Cardiac fibroblast (primary cell): ENCODE data around the gene CD79A.

Source experiments
- DNase-seq, 2 donors: peaks; one replicate each; pipeline versions ENCODE4 v3.0.0 to v3.0.0-alpha.2; 2010; ENCODE audit warnings: low read depth in 2 of 2
- H3K4me3 ChIP-seq, 2 donors: replicated peaks in 1 of 2; 1 replicate in 1 of 2; 2 replicates in 1 of 2; pipeline ENCODE4 v1.5.1; 2011; ENCODE audit warnings: low read depth in 2 of 2, low read length in 2 of 2, mild to moderate bottlenecking in 2 of 2, moderate library complexity in 1 of 2
- TF ChIP-seq, protein P1 (sequence below): IDR thresholded peaks from one replicate; pipeline ENCODE4 v1.5.1; 2011; ENCODE audit warnings: low read depth, mild to moderate bottlenecking, low read length, inconsistent platforms

CD79A gene

DNA sequence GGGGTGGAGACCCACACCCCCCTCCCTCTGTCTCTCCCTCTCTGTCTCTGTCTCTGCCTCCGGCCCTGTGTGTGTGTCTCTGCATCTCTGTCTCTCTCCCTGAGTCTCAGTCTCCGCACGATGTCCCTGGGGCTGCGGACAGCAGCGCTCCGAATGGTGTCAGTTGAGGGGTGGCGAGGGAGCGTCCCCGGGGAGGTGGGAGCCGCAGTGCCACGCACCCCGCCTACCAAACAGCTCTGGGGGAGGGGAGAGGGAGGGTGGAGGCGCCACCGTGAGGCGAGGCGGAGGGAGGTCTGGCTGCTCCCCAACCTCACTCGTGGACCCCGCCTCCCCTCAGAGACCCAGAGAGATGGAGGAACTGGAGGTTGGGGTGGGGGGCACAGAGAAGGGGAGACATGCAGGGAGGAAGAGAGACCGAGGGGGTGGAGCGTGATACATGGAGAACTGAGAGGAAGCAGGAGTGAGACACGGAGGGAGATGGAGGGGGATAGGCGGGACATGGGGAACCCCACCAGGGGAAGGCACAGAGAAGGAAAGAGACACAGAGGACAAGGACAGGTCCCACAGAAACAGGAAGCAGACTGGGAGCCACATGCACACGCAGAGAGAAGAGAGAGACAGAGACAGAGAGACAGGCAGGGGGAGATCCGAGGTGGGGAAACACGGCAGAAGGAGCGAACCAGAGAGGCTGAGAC is 44.0 kb downstream of the CD79A start:
- H3K4me3 ChIP-seq = no peak overlapping the region
- TF ChIP-seq, protein P1, sequence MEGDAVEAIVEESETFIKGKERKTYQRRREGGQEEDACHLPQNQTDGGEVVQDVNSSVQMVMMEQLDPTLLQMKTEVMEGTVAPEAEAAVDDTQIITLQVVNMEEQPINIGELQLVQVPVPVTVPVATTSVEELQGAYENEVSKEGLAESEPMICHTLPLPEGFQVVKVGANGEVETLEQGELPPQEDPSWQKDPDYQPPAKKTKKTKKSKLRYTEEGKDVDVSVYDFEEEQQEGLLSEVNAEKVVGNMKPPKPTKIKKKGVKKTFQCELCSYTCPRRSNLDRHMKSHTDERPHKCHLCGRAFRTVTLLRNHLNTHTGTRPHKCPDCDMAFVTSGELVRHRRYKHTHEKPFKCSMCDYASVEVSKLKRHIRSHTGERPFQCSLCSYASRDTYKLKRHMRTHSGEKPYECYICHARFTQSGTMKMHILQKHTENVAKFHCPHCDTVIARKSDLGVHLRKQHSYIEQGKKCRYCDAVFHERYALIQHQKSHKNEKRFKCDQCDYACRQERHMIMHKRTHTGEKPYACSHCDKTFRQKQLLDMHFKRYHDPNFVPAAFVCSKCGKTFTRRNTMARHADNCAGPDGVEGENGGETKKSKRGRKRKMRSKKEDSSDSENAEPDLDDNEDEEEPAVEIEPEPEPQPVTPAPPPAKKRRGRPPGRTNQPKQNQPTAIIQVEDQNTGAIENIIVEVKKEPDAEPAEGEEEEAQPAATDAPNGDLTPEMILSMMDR = no peak
- no peak for DNase-seq

DNA sequence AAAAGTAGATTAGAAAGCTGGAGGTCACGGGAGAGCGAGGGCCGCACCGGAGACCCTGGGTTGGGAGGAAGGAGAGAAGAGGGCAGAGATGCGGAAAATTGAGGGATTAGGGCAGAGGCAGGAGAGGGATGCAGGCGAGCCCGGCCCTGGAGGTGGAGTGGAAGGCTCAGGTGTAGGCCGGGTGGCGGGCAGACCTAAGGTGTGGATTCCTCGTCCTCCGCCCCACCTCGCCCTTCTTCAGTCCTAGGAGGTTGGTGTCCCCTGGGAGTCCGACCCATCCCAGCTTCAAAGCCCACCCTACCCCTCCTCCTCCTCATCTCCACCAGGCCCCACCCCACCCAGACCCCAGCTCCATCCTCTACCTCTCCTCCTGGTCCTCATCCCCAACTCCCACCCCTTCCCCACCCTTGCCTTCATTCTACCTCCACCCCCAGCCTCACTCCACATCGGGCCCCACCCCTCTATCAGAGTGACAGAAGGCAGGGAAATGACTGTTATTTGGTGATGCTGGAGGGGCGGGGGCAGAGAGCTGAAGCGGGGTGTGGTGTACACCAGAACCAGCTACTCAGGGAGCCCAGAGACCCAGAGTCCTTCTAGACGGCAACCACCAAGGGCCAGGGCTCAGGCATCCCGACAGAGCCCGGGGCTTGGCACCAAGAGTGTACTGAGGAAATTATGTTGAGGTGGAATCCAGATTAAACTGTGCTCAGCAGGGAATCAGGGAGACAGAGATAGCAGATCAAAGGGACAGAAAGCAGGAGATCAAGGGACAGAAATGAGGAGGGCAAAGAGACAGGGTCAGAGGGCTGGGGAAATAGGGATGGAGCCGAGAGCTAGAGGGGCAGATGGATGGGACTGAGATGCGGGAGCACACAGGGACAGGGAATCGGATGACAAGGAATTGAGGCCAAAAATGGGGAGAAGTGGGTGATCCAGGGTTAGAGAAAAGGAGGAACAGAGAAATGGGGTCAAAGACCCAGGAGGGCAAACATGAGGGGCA is 44.8 kb downstream of the CD79A start:
- TF ChIP-seq, protein P1 = no peak
- no peak for DNase-seq
- no peak overlapping the region for H3K4me3 ChIP-seq

DNA sequence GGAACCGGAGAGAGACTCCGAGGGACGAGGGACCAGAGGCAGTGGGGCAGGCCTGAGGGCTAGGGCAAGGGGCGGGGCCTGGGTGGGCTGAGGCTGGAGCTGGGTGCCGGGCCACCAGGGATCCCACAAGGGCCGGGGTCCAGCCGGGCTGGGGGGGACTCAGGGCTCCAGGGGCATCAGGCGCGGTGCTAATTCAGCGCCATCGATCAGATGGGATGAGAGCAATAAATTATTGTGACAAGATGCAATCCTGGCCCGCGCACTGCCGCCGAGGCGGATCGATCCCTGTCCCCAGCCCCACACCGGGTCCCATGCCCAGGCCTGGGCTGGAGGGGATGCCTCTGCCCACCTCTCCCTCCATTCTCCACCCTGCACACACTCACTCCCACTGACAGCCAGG is 45.5 kb downstream of the CD79A start:
- TF ChIP-seq, protein P1 = no peak
- no peak for DNase-seq
- no peak overlapping the region for H3K4me3 ChIP-seq

DNA sequence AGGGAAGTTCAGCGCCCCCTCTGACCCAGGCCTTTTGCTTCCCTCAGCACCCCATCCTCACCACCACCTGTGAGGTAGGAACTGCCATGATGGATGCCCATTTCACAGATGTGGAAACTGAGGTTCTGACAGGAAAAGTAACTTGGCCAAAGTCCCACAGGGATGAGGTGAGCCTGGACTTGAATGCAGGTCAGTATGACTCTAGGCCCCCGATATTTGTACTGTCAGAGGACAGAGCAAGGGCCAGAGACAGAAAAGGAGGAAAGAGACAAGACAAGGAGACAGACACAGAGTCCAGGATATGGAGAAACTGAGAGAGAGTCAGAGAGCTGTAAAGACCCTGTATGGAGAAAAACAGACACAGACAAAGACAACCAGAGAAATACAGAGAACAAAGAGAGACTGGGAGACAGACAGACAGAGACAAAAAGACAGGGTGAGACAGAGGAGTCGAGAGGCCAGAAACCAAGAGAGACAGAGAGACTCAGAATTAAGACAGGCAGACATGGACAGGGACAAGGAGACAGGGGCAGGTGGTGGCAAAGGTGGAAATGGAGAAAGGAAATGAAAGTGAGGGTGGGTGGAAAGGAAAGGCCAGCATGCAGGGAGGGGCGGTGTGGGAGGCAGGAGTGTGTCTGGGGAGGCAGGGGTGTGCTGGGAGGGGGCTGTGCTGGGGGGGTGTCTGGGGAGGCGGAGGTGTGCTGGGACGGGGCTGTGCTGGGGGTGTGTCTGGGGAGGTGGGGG is 46.1 kb downstream of the CD79A start:
- no peak for DNase-seq
- TF ChIP-seq, protein P1 = no peak
- H3K4me3 ChIP-seq = no peak overlapping the region

DNA sequence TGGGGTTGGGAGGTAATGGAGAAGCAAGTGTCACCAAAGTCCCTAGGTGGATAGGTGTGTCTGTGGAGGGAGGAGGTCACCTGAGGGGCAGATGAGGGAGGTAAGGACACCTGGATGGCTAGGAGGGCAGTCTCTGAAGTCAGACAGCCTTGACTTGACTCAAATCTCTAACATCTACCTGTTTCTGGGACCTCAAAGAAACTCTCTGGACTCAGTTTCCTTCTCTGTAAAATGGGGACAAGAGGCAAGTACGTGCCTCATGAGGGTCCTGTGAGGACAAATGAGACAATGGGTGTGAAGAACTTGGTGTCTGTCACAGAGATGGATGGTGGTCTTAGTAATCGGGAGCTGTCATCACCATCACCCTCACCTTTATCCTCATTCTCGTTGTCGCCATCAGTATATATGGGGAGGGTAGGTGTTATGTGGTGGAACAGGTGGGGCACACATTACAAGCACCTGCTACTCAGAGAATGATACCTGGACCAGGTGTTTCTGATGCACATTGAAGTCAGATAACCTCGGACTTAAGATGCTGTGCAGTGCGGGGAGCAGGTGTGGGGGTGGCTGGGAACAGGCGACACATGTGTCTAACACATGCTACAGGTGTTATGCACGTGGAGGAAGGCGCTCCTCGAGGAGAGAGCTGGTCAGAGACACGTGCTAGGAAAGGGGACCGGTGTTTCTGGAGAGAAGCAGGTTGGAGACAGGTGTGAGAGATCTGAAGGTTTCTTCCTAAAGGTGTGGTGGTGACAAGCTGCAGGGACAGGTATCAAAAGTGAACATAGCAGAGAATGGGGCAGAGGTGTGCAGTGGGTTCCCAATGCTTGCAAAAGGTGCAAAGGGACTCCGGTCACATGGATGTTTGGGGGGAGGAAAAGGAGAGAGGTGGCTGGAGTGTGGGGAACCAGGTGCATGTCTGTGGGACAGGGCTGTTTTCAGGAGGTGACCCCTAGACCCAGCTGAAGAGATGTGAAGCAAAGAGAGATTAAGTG is 47.4 kb downstream of the CD79A start:
- TF ChIP-seq, protein P1 = no peak

More for the DNA sequence above, 47.4 kb downstream of the CD79A start:
- no peak for DNase-seq
- no peak overlapping the region for H3K4me3 ChIP-seq
